Uterus (tissue), 2 donors: ENCODE measurements around the gene NPAS4.
"Not testable (repeated sequence)": the region's sequence is repeated elsewhere in the genome, so short reads cannot be mapped to it uniquely, and the experiment has no call there.

Experiments
- CTCF ChIP-seq, 4 experiments: fragments of 200-600 bp in 2 of 4; fragments of 450-650 bp in 2 of 4; sonication (generic) in 2 of 4; IDR thresholded peaks; one replicate each; pipeline ENCODE4 v1.5.1; 2016 to 2019; ENCODE audit warnings: antibody characterized with exemption in 4 of 4, mild to moderate bottlenecking in 2 of 4, moderate library complexity in 1 of 4
- POLR2A ChIP-seq, 2 donors: fragments of 450-650 bp; IDR thresholded peaks; one replicate each; pipeline ENCODE4 v1.6.1; 2016; ENCODE audit warnings: antibody characterized with exemption in 2 of 2, mild to moderate bottlenecking in 1 of 2, moderate library complexity in 1 of 2

GRCh38 chr11:66464116-66464515 lies 43.3 kb downstream of the NPAS4 start:
- not testable (repeated sequence) for TF ChIP-seq CTCF, POLR2A (IDR thresholded peaks at IDR 0.05)
